ENCODE results near the gene PCYT1A. TPM values are rescaled to one million over a fixed set of nuclear protein-coding genes. Genes with fewer than 3 reads are reported as not detected.
"Not testable (repeated sequence)": the region's sequence is repeated elsewhere in the genome, so short reads cannot be mapped to it uniquely, and the experiment has no call there.

PCYT1A gene
- 10 to 100 TPM; 34.6 to 47.4 (median 41.2) TPM for polyA plus RNA-seq (ENCODE audit: insufficient read length in 4 of 4)

- DNase-seq (ENCODE audit: low read depth in 4 of 4, low spot score in 2 of 4), result peak; percentile 87 to 93 (median 91)
Observed at GRCh38 chr3:196287440-196288140, at the start of gene PCYT1A. Gene PCYT1A (minus strand): TSS chr3:196287726. CDS start chr3:196270531, 17,195 bp downstream.

- DNase-seq (ENCODE audit: low read depth in 4 of 4, low spot score in 2 of 4), result no peak
Observed at GRCh38 chr3:196336319-196337145, 49.0 kb upstream of the PCYT1A start.

- no peak for DNase-seq (ENCODE audit: low read depth in 4 of 4, low spot score in 2 of 4)
Observed at GRCh38 chr3:196335503-196335948, 48.0 kb upstream of the PCYT1A start.

DNA sequence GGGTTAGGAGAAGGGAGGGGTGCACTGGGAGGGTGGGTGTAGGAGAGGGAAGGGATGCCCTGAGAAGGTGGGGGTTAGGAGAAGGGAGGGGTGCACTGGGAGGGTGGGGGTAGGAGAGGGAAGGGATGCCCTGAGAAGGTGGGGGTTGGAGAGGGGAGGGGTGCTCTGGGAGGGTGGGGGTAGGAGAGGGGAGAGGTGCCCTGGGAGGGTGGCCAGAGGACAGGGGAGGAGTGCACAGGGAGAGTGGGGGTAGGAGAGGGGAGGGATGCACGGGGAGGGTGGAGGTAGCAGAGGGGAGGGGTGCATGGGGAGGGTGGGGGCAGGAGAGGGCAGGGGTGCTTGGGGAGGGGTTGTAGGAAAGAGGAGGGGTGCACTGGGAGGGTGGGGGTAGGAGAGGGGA is 47.5 kb upstream of the PCYT1A start:
- DNase-seq (ENCODE audit: low read depth in 4 of 4, low spot score in 2 of 4), result no peak

GRCh38 chr3:196332168-196332567 is 44.6 kb upstream of the PCYT1A start:
- no peak for DNase-seq (ENCODE audit: low read depth in 4 of 4, low spot score in 2 of 4)

GRCh38 chr3:196327405-196327804 is 39.9 kb upstream of the PCYT1A start:
- DNase-seq (ENCODE audit: low read depth in 4 of 4, low spot score in 2 of 4), result no peak

DNA sequence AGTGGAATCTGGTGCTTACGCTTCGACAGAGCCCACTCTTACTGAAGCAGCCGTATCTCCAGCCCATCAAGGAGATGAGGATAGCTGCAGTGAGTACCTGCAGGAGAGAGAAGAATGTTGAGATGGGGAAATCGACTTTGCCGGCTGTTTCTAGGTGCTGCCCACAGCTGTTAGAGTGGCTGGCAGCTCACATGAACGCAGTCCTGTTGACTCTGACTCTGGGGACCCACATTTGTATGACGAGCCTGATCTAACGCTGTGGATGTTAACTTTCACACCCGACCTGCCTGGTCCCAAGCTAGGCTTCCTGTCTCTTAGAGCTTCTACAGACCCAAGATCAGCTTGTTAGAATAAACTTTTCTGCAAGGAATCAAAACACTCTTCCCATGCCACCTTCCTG is 39.4 kb upstream of the PCYT1A start:
- DNase-seq (ENCODE audit: low read depth in 4 of 4, low spot score in 2 of 4), result no peak

GRCh38 chr3:196323691-196324090 is 36.2 kb upstream of the PCYT1A start:
- DNase-seq (ENCODE audit: low read depth in 4 of 4, low spot score in 2 of 4), result peak in 2 of 4 donors; percentile 5 to 9

DNA sequence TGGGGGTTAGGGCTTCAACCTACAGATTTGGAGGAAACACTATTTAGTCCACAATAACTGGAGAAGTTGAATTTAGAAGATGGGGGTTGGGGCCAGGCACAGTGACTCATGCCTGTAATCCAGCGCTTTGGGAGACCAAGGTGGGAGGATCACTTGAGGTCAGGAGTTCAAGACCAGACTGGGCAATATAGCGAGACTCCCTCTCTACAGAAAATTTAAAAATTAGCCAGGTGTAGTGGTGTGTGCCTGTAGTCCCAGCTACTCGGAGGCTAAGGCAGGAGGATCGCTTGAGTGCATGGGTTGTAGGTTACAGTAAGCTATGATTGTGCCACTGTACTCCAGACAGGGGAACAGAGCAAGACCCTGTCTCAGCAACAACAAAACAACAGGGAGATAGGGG is 35.5 kb upstream of the PCYT1A start:
- no peak for DNase-seq (ENCODE audit: low read depth in 4 of 4, low spot score in 2 of 4)

DNA sequence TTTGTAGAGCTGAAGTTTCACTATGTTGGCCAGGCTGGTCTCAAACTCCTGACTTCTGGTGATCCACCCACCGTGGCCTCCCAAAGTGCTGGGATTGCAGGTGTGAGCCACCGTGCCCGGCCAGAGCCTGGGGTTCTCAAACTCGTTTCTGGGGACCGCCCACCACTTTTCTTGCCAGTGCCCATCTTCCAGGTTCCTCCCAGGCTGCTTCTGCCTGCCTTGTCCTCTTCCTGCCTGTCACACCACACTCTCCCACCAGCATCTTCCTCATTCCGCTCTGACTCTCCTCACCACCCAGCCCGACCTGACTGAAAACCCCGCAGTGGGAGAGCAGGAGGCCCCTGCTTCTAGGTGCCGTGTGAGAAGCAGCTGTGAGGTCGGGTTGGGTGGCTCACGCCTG is 33.6 kb upstream of the PCYT1A start:
- no peak for DNase-seq (ENCODE audit: low read depth in 4 of 4, low spot score in 2 of 4)

GRCh38 chr3:196320137-196320536 is 32.6 kb upstream of the PCYT1A start:
- no peak for DNase-seq (ENCODE audit: low read depth in 4 of 4, low spot score in 2 of 4)

DNA sequence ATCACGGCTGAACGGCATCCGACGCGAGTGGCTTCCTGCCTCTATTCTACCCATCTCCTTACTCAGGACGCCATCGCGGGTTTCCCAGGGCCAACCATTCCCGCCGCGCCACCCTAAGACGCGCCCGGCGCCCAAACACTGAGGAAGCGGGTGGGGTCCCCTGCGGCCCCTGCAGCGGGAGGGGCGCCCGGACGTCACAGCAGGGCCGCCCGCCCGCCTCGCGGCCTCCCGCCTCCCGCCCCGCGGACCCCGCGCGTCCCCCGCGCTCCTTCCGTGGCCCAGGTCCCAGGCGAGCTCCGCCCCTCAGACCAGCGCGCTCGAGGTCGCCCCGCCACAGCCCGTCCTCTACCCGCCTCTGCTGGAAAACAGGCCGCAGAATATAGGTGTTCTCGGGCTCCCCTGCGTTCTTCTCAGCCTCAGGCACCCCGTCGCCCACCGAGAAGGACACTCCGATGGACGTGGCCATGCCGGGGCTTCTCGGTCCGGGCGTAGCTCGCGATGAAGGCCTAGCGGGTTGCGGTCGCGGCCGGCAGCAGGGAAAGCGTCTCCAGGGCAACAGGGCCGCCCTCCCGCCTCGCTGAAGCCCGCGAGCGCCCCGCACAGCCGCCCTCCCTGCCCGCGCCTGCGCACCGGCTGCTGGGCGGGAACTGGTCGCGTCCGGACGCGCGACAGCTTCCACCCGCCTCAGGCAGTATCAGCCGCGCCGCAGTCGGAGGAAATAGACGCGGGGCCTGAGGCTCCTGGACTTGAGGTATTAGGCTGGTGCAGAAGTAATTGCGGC is 30.4 kb upstream of the PCYT1A start, which contains the start of gene DYNLT2B:
DYNLT2B (minus strand) TSS at position 554 of the 781 bp plus-strand sequence; CDS start at position 466, 88 bp downstream.
- DNase-seq (ENCODE audit: low read depth in 4 of 4, low spot score in 2 of 4), result peak; percentile 63 to 86 (median 78)

DNA sequence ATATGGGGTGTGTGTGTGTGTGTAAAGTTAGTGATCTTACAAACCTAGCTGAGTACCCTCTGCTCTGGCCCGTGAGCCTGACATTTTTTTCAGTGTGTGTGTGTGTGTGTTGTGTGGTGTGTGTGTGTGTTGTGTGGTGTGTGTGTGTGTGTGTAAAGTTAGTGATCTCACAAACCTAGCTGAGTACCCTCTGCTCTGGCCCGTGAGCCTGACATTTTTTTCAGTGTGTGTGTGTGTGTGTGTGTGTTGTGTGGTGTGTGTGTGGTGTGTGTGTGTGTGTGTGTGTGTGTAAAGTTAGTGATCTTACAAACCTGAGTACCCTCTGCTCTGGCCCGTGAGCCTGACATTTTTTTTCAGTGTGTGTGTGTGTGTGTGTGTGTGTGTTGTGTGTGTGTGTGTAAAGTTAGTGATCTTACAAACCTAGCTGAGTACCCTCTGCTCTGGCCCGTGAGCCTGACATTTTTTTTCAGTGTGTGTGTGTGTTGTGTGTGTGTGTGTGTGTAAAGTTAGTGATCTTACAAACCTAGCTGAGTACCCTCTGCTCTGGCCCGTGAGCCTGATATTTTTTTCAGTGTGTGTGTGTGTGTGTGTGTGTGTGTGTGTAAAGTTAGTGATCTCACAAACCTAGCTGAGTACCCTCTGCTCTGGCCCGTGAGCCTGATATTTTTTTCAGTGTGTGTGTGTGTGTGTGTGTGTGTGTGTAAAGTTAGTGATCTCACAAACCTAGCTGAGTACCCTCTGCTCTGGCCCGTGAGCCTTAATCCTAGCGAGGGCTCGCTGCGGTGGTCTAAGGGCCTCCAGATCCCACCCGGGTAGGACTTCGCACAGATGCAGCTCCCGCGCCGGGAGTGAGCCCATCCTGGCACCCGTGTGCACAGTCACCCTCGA is 29.5 kb upstream of the PCYT1A start:
- not testable (repeated sequence) for DNase-seq (ENCODE audit: low read depth in 4 of 4, low spot score in 2 of 4)

GRCh38 chr3:196315821-196316220 is 28.3 kb upstream of the PCYT1A start:
- DNase-seq (ENCODE audit: low read depth in 4 of 4, low spot score in 2 of 4), result no peak

- no peak for DNase-seq (ENCODE audit: low read depth in 4 of 4, low spot score in 2 of 4)
Observed at GRCh38 chr3:196314597-196314996, 27.1 kb upstream of the PCYT1A start.

DNA sequence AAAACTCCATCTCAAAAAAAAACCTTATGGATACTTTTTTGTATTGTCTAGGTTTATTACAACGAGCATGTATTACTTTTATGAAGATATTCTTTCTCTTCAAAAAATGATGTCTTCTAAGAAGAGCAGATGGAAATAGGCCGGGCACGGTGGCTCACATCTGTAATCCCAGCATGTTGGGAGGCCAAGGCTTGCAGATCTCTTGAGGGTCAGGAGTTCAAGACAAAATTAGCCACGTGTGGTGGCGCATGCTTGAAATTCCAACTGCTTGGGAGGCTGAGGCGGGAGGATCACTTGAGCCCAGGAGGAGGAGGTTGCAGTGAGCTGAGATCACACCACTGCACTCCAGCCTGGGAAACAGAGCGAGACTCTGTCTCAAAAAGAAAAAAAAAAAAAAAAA is 26.6 kb upstream of the PCYT1A start:
- DNase-seq (ENCODE audit: low read depth in 4 of 4, low spot score in 2 of 4), result not testable (repeated sequence)

DNA sequence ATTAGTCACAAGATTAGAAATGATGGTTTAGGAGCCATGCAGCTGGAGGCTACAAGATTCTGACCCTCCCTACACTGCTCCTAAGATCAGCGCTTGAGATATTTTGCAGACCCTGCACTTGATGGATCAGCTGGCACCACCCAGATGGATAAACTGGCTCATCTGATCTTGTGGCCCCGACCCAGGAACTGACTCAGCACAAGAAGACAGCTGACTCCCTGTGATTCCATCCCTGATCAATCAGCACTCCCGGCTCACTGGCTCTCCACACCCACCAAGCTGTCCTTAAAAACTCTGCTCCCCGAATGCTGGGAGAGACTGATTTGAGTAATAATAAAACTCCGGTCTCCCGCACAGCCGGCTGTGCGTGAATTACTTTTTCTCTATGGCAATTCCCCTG is 15.4 kb upstream of the PCYT1A start:
- DNase-seq (ENCODE audit: low read depth in 4 of 4, low spot score in 2 of 4), result not testable (repeated sequence)

DNA sequence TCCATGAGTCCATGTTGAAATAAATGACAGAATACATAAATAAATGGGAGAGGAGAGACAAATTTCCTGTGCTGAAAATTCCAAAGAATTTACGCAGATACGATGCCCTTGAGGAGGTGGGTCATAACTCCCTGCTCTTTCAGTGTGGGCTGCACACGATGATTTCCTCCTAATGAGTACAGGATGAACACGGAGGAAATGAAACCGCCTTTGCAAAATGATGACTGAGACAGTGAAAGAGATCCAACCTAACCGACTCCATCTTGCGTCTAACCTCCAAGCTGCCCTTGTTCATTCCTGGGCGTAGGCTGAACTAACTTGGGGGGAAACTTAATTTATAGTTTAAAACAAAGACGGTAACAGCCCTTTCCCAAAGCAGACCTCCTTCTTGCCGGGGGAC is 15.0 kb upstream of the PCYT1A start:
- not testable (repeated sequence) for DNase-seq (ENCODE audit: low read depth in 4 of 4, low spot score in 2 of 4)

- DNase-seq (ENCODE audit: low read depth in 4 of 4, low spot score in 2 of 4), result no peak
Observed at GRCh38 chr3:196298521-196298920, 11.0 kb upstream of the PCYT1A start.
